HS-5 (cell line): Measurements from ENCODE around the gene ATP7B.

ENCODE experiments used
- DNase-seq: peaks from one replicate; pipeline ENCODE4 v3.0.0-alpha.2; 2012; ENCODE audit warnings: low read depth

The ATP7B gene

DNA sequence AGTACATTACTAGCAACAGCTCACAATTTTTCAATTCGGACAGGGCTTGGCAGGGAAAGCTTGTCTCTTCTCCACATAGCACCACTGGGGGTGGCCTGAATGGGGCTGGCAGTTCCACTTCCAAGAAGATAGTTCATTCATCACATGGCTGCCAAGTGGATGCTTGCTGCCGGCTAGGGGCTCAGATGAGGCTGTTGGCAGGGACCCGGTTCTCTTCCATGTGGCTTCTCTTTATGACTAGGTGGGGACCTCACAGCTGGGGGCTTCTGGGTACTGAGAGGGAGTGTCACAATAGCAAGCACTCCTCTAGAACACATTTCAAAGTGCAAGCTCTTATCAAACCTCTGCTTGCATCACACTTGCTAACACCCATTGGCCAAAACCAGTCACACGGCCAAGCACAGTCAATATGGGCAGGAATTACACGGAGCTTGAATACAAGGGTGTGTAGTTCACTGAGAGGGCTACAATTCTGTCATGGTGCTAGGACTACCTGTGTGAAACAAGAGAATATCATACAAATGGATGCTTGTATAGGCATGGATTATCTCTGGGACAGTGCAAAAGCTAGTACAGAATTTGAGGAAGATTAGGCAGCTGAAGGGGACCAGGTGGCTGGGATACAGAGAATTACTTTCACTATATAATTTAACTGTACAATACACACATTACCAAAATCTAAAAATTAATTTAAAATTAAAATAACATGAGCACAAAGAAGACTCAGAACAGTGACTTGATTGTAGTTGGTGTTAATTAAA, 32.3 kb downstream of the ATP7B start:
- DNase-seq, result no peak

DNA sequence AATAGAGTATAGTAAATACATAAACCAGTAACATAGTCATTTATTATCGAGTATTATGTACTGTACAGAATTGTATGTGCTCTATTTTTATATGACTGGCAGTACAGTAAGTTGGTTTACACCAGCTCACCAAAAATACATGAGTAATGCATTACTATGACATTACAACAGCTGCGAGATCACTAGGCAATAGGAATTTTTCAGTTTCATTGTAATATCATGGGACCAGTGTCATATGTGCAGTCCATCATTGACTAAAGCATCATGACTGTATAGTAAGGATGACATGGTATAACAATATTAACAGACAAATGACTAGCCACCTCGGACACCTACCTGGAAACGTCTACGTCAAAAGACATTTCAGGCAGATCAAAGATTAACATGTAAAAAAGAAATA, 33.6 kb downstream of the ATP7B start:
- DNase-seq, result no peak

GRCh38 chr13:51976890-51977289, 34.4 kb downstream of the ATP7B start:
- DNase-seq, result no peak

DNA sequence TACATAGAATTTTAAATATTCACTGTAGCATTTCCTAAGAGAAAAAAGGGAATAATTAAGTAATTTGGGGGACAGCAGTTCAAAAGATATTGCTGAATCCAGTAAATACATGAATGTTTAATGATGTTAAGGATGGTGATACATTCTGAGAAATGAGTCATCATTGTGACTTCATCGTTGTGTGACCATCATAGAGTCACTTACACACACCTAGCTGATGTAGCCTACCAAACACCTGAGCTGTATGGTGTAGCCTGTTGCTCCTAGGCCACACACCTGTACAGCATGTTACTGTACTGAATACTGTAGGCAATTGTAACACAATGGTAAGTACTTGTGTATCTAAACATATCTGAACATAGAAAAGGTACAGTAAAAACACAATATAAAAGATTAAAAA, 34.8 kb downstream of the ATP7B start:
- no peak for DNase-seq

DNA sequence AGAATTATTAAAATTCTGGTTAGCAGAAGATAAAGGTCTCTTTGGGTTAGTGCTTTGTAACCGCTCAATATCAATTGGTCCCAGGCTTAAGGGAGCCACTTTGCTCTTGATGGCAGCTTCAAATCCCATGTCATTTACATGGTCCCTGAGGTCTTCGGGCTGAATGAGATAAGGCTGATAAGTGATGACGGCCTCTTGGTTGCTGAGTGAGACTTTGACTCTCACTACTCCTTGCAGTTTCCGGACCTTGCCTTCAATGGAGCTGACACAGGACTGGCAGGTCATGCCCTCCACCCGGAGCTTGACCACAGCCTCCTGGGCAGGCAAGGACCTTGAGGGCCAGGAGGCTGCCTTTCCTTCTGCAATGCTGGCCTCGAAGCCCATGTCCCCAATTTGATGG, 36.8 kb downstream of the ATP7B start:
- DNase-seq, result no peak

- no peak for DNase-seq
Measured at GRCh38 chr13:51971520-51972426, 39.5 kb downstream of the ATP7B start.

DNA sequence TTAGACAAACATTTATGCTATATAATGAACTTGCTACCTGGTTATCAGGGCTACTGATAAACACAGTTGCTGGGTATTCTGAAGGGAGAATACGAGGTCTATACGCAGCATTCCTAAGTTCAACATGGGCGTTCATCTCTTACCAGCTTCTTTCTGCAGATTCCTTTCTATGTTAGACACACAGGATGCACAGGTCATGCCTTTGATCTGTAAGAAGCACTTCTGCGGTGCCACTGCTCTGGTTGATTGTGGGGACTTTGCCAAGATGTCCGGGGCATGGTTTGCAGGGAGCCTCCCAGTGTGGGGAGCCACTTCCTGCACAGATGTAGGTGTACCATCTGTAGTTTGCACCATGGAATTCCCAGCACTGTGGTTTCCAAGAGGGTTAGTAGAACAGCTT, 40.9 kb downstream of the ATP7B start:
- DNase-seq, result no peak

DNA sequence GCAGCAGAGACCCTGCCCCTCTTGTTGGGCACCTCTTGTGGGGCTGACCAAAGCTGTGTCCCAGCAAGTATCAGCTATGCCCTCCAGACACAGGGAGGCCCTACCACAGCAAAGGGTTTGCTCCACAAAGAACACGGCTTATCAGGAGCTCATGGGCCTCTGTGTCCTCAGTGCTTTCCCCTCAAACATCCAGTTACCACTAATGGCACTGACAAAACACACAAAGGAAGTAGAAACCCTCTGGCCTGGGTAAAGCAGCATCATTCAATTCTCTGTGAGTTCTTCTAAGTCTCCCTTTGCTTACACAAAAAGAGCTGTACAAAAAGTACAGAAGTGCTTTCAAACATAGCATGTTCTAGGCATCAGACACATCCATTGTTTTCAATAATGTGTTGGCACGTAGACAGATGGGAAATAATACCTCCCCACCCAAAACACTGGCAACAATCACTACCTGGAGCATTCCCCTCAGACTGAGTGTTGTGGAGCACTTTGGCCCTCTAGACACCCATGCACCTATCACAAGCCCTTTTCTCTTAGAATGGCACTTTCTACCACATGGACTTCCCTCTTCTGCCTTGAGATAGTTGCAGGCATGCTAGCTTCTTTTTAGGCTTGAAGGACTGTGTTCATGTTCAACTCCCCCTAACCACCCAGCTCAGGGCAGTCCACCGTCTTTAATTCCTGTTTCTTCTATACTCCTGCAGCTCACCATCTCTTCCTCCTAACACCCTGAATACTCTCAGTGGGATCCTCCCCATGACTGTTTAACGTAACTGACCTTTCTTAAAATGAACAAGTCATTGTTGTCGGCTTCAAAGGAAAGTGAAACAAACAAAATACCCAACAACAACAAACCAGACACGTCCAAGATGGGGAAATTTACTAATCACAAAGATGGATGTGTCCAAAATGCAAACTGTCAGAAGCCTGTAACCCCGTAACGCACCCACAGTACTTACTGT, 43.5 kb downstream of the ATP7B start:
- DNase-seq, result no peak

GRCh38 chr13:51966186-51966585, 45.1 kb downstream of the ATP7B start:
- no peak for DNase-seq

GRCh38 chr13:51961493-51962403, 49.5 kb downstream of the ATP7B start:
- no peak for DNase-seq

DNA sequence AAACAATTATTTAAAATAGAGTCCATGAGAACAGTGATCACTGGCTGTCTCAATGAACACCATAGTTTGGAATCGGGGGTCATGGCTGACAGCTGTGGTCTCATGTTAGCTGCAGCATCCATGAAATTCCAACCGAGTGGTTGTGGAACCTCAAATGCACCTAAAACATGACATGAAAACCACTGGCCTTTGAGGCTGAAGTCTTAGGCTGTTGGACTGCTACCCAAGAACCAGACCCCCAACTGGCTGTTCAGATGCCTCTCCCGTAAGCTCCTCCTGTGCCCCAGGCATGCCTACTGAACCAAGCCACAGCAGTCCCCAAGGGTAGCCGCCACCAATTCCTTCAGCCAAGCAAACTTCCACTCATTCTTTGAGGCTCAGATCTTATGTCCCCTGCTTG, 50.5 kb downstream of the ATP7B start:
- DNase-seq, result no peak

DNA sequence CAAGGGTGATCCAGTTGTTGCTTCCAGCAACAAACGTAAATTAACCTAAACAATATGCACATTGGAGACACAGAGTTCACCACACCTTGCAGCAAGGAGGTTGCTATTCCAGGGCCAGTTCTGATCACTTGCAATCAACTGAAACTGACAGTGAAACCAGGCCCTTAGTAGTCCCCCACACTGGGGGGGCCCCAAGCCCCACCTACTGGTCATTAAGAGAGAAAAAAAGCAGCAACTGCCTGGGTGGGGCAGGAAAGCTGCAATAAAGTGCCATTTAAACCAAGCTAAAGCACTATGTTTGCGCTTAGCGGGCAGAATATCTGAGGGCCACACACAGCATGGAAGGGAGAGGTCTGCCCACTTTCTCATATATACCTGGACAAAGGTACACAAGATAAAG, 51.5 kb downstream of the ATP7B start:
- DNase-seq, result no peak

DNA sequence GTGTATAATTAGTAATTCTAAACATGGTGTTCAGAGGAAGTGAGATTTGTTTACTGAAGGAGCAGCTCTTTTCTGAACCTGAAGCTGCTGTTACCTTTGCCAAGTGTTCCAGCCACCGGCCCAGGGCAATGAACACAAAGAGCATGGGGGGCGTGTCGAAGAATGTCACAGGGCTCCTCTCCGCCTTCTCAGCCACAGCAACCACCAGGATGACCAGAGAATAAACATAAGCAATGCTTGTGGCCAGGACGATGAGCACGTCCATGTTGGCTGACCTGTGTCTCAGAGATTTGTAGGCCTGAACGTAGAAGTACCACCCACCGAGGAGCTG, 53.1 kb downstream of the ATP7B start:
- DNase-seq, result no peak

DNA sequence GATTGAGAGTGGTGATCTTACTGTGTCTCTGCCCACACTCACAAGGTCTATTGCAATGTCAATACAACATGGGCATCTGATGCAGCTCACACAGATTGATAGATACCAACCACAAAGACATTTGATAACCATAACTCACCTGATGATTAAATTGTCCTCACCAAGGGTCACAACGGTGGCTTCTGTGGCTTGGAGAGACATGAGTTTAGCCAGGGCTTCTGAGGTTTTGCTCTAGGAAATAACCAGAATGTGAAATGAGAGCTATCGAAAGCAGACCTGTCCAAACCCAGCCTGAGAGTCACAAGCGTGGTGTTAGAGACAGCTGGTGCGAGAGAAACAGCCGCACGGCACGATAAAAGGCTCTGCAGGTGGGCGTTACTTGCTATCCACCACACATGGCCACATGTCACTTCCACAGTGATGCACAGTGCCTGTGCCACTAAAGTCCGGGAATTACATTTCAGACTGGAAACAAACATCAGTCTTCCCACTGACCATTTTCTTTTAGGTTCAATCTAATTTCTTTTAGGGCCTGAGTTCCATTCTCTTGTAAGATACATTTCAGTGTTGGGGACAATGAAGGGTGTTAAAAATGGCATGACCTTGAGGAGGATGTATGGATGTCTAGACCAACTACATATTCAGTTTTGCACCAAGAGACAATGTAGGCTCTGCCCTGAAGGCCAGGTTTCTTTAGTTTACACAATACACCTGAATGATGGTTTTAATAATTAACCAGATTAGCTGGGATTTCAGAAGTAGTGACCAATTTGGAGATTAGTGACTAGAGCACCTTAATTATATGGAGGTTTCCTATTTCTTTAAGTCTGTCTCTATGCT, 53.7 kb downstream of the ATP7B start:
- DNase-seq, result no peak

DNA sequence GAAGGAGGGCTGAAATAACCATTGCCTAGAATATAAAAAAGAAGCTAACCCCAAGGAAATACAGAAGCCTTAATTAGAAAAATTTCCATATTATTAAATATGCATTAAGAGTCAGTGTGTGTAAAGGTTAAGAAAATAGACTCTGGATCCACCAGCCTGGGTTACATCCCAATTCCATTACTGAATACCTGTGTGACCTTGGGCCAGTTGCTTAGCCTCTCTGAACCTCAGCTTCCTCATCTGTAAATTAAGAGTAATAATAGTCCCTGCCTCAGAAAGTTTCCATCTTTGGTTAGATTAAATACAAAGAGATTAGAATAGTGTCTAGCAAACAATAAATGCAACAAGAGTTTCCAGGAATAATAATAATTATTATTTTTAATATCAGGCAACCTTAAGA, 54.5 kb downstream of the ATP7B start:
- DNase-seq, result no peak

- DNase-seq, result no peak
Measured at GRCh38 chr13:51955816-51956603, 55.2 kb downstream of the ATP7B start.

- no peak for DNase-seq
Measured at GRCh38 chr13:51955281-51955771, 55.9 kb downstream of the ATP7B start.

DNA sequence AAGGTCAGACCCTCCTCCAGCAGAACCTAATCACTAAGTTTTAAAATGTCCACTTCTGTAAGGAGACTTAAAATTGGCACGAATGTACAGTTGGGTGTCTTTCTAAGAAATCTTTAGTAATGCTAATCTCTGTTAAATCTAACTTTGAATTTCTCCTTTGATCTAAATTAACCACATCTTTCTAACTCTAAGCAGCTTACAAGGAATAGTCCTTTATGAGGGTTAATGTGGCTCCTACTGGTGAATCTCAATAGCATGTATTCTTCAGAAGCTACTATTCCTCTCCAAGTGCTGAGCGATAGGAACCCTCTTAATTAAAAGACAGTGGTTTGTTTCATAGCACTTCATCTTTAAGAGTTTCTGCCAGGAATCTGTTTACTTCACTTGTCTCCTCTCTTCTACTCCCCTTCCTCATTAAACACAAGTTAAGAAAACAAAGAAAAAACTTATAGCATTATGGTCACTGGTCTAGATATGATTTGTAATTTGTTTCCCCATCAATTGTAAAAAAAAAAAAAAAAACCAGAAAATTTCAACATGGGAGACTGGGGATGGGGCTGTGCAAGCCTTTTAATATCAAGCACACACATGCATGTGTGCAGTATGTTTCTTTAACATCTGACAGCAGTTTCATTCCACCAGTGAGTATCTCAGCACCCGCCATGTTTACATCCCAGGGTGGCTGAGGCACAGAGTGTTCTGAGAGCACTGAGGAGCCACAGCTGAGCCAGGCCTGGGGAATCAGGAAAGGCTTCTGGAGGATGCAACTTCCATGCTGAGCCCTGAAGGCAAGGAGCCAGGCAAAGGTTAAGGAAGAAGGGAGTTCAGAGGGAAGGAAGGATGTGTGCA, 57.7 kb downstream of the ATP7B start:
- no peak for DNase-seq
